Measurements from ENCODE around the gene CALN1.

DNA sequence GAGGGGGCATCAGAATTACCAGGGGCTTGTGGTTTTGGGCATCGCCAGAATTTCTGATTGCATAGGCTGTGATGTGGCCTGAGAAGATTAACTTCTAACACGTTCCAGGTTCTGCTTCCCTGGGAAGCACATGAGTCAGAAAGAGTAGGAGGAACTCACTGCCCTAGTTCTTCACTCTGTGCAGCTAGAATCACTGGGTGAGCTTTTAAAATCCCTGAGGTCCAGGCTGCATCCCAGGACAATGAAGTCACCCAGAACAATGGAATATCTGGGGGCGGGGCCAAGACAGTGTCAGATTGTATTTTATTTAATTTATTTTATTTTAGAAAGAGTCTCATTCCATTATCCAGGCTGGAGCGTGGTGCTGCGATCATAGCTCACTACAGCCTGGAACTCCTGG, 636.5 kb downstream of the CALN1 start:
- TF ChIP-seq POLR2AphosphoS5 (IDR thresholded peaks at IDR 0.05; ENCODE audit: low read depth, low read length) (no peak), TAF1 (IDR thresholded peaks at IDR 0.05; ENCODE audit: borderline replicate concordance, insufficient read depth, low read length) (no peak), REST (IDR thresholded peaks at IDR 0.05; ENCODE audit: insufficient read depth in 1 of 2, low read depth in 2 of 2, low read length in 2 of 2) (no peak), FOXP2 (optimal IDR thresholded peaks at IDR 0.05; ENCODE audit: borderline replicate concordance, extremely low read depth, extremely low read length, insufficient read depth) (no peak)
